GM12878 (cell line): ENCODE data around the gene DUXB. TPM values are rescaled to one million over a fixed set of nuclear protein-coding genes. Genes with fewer than 3 reads are reported as not detected.

Experiments
- ATAC-seq: fragments of 200-7000 bp; cut with Tn5 transposase; 3 replicates; pipeline ENCODE4 v1.9.1; 2020; ENCODE audit warnings: mild to moderate bottlenecking, moderate library complexity
- BruUV-seq: library from RNA; stranded (reverse); fragments of 400-500 nt; replicated peaks from 2 replicates; lab custom pipeline; 2021; lab: Mats Ljungman, UMichigan
- CTCF ChIA-PET: fragments of 300-600 bp; sonication (Branson Sonifier 250); formaldehyde crosslinking; extraction: SDS; loops from one replicate; lab custom pipeline; 2021; ENCODE audit warnings: inconsistent platforms; lab: Yijun Ruan, JAX
- POLR2A ChIA-PET: fragments of 350-600 bp; formaldehyde crosslinking; extraction: SDS; loops from one replicate; lab custom pipeline; 2021; ENCODE audit warnings: inconsistent platforms; lab: Charles Lee
- RAD21 ChIA-PET: fragments of 300-600 bp; sonication (Branson Sonifier 250); formaldehyde crosslinking; loops from one replicate; lab custom pipeline; 2023; ENCODE audit warnings: antibody characterized with exemption; ENCODE audit not compliant: unreplicated experiment; lab: Charles Lee
- SMC1A ChIA-PET: fragments of 300-600 bp; sonication (Branson Sonifier 250); formaldehyde crosslinking; loops from one replicate; lab custom pipeline; 2023; ENCODE audit not compliant: unreplicated experiment, uncharacterized antibody; lab: Charles Lee
- DNase-seq: peaks from one replicate; pipeline ENCODE4 v3.0.0-alpha.2; 2011; ENCODE audit warnings: low read depth, low spot score
- FAIRE-seq: peaks from 3 replicates; lab custom pipeline; 2011; peaks lifted over from hg19 to GRCh38; lab: Jason Lieb, UNC
- H2AFZ ChIP-seq: 2 replicates; pipeline ENCODE4 v1.6.0; 2011; ENCODE audit warnings: low read depth, low read length, control low read depth; ENCODE audit not compliant: control insufficient read depth
- H3K27ac ChIP-seq: 2 replicates; pipeline ENCODE4 v1.5.1; 2011; ENCODE audit warnings: control low read depth; ENCODE audit not compliant: control insufficient read depth, insufficient read depth
- H3K27me3 ChIP-seq, 2 experiments: replicated peaks in 1 of 2; 2 replicates each; pipeline versions ENCODE4 v1.6.0 to v1.6.1; 2011; ENCODE audit warnings: low read length in 1 of 2; ENCODE audit not compliant: control insufficient read depth in 2 of 2, insufficient read depth in 2 of 2
- H3K36me3 ChIP-seq, 2 experiments: 2 replicates each; pipeline ENCODE4 v1.5.1; 2011; ENCODE audit warnings: low read length in 1 of 2; ENCODE audit not compliant: control insufficient read depth in 2 of 2, insufficient read depth in 2 of 2
- H3K4me1 ChIP-seq: 2 replicates; pipeline ENCODE4 v1.6.1; 2011; ENCODE audit warnings: mild to moderate bottlenecking, low read length, moderate library complexity, mixed read lengths; ENCODE audit not compliant: control insufficient read depth, insufficient read depth
- H3K4me2 ChIP-seq: 2 replicates; pipeline ENCODE4 v1.6.0; 2011; ENCODE audit warnings: control low read depth; ENCODE audit not compliant: control insufficient read depth, insufficient read depth
- H3K4me3 ChIP-seq: fragments of 200-600 bp; sonication (generic); 2 replicates; pipeline ENCODE4 v1.5.1; 2016
- H3K79me2 ChIP-seq: 2 replicates; pipeline ENCODE4 v1.6.0; 2011; ENCODE audit warnings: low read length; ENCODE audit not compliant: control insufficient read depth, insufficient read depth
- H3K9ac ChIP-seq: 2 replicates; pipeline ENCODE4 v1.8.0; 2011; ENCODE audit warnings: low read length, control low read depth, mixed read lengths; ENCODE audit not compliant: control insufficient read depth, insufficient read depth
- H3K9me3 ChIP-seq: replicated peaks from 3 replicates; pipeline ENCODE4 v1.5.1; 2011; ENCODE audit warnings: mild to moderate bottlenecking, low read length; ENCODE audit not compliant: control insufficient read depth, insufficient read depth
- H4K20me1 ChIP-seq: 2 replicates; pipeline ENCODE4 v1.6.0; 2011; ENCODE audit not compliant: control insufficient read depth, insufficient read depth
- CBFB ChIP-seq: IDR thresholded peaks from 2 replicates; pipeline ENCODE4 v1.6.1; 2016; ENCODE audit warnings: antibody characterized with exemption, low read depth
- E2F4 ChIP-seq: IDR thresholded peaks from 2 replicates; pipeline ENCODE4 v1.6.1; 2012; ENCODE audit warnings: low read depth, low read length, improper control_type of control experiment
- E2F8 ChIP-seq: fragments of 450-650 bp; IDR thresholded peaks from 2 replicates; pipeline ENCODE4 v1.6.1; 2018; ENCODE audit warnings: mild to moderate bottlenecking, low read depth, moderate library complexity; ENCODE audit not compliant: partially characterized antibody
- HDGF ChIP-seq: fragments of 450-650 bp; IDR thresholded peaks from 2 replicates; pipeline ENCODE4 v1.6.1; 2016; ENCODE audit warnings: antibody characterized with exemption
- MXI1 ChIP-seq: fragments of 150-350 bp; IDR thresholded peaks from 2 replicates; pipeline ENCODE4 v1.6.1; 2011; ENCODE audit warnings: low read depth, mild to moderate bottlenecking, inconsistent platforms, low read length, improper control_type of control experiment
- NBN ChIP-seq: fragments of 450-650 bp; IDR thresholded peaks from 2 replicates; pipeline ENCODE4 v1.6.1; 2016
- NFIC ChIP-seq: IDR thresholded peaks from 2 replicates; pipeline ENCODE4 v1.6.1; 2012; ENCODE audit warnings: low read depth, mild to moderate bottlenecking, inconsistent platforms, low read length, moderate library complexity
- NFXL1 ChIP-seq: fragments of 450-650 bp; IDR thresholded peaks from 2 replicates; pipeline ENCODE4 v1.6.1; 2017; ENCODE audit warnings: antibody characterized with exemption, mild to moderate bottlenecking, borderline replicate concordance
- PML ChIP-seq: IDR thresholded peaks from 2 replicates; pipeline ENCODE4 v1.6.1; 2012; ENCODE audit warnings: low read length, inconsistent platforms
- RELA ChIP-seq: fragments of 450-650 bp; IDR thresholded peaks from 2 replicates; pipeline ENCODE4 v1.8.0; 2014; ENCODE audit warnings: borderline replicate concordance; ENCODE audit not compliant: partially characterized antibody
- RELB ChIP-seq: fragments of 450-650 bp; IDR thresholded peaks from 2 replicates; pipeline ENCODE4 v1.6.1; 2017; ENCODE audit warnings: low read depth, mild to moderate bottlenecking, moderate library complexity
- SKIL ChIP-seq: fragments of 450-650 bp; IDR thresholded peaks from 2 replicates; pipeline ENCODE4 v1.6.1; 2017; ENCODE audit warnings: mild to moderate bottlenecking, low read depth, inconsistent platforms; ENCODE audit not compliant: poor library complexity, severe bottlenecking
- SP1 ChIP-seq: IDR thresholded peaks from one replicate; pipeline ENCODE4 v1.6.1; 2011; ENCODE audit warnings: low read depth, low read length
- YY1 ChIP-seq: IDR thresholded peaks from 2 replicates; pipeline ENCODE4 v1.6.1; 2011; ENCODE audit warnings: low read depth, mild to moderate bottlenecking, low read length
- WGBS: methylation state at CpG from one replicate; pipeline ENCODE4 v1.1.6; 2016; ENCODE audit warnings: low lambda C conversion rate; ENCODE audit not compliant: insufficient replicate concordance, insufficient coverage; ENCODE audit errors: missing lambda C conversion rate; 5-methylcytosine and 5-hydroxymethylcytosine counted together
- in situ Hi-C: fragments of 300-500 bp; cut with MboI; formaldehyde crosslinking; loops from 9 replicates; pipeline ENCODE4 v1.14.3; 2018; ENCODE audit warnings: mixed read lengths
- intact Hi-C: fragments of 100-400 bp; cut with micrococcal nuclease; formaldehyde crosslinking; loops from one replicate; pipeline ENCODE4 v1.14.2; 2022; ENCODE audit not compliant: unreplicated experiment
- polyA plus RNA-seq, 11 experiments: library from polyadenylated mRNA; depleted of rRNA in 4 of 11; unstranded in 6 of 11; stranded (reverse) in 5 of 11; fragments of >200 nt; fragmentation: Nextera tagmentation in 4 of 11; fragmentation: Illumina TruSeq in 1 of 11; extraction: Ambion mirVana in 4 of 11; extraction: Trizol in 1 of 11; gene quantifications; 1 replicate in 1 of 11; 2 replicates in 10 of 11; pipeline versions ENCODE4 v1.2.1 to v1.2.3, GENCODE V29; 2011 to 2016; ENCODE audit warnings: inconsistent platforms in 2 of 11, missing spikeins in 2 of 11, low read depth in 1 of 11
- total RNA-seq, 4 experiments: library from RNA; depleted of rRNA in 3 of 4; stranded (reverse); fragments of >200 nt in 3 of 4; fragmentation: Illumina TruSeq in 1 of 4; extraction: Trizol in 1 of 4; gene quantifications; 2 replicates each; pipeline versions ENCODE4 v1.2.1 to v1.2.3, GENCODE V29; 2013 to 2021

Gene DUXB
- total and polyA plus RNA-seq, 10 of the 15 experiments (the other 5 are each of a cell fraction or from before 2014, with no cell fraction given) = 0.05 TPM; not detected in 9

GRCh38 chr16:75648265-75649076 is 52.8 kb downstream of the DUXB start:
- ChIA-PET CTCF (interaction anchor here (0.8 to 5.6 kb wide), 12 partner anchors 12 to 185 kb away, joined by 3 to 51 read pairs (median 4); partner anchors contain the start of genes ADAT1, GABARAPL2, TMEM170A and TMEM231), RAD21 (interaction anchor here (0.7 to 6.0 kb wide), 15 partner anchors 11 to 949 kb away, joined by 3 to 46 read pairs (median 3); partner anchors contain the start of genes ADAT1, GABARAPL2 and TMEM170A), SMC1A (interaction anchor here (0.8 to 8.1 kb wide), 13 partner anchors 10 to 215 kb away, joined by 3 to 69 read pairs (median 4); partner anchors contain the start of genes ADAT1, CFDP1 and TMEM231), POLR2A (interaction anchor here (1.0 to 6.1 kb wide), 9 partner anchors 27 to 630 kb away, joined by 3 to 67 read pairs (median 9); partner anchors contain the start of genes ADAT1, CFDP1, GABARAPL2 and TMEM231)
- H3K27me3 ChIP-seq = no peaks in the 10 kb centered on the region; a peak in 1 of 4 replicates
- peak overlapping the region; percentile 71 for H2AFZ ChIP-seq
- peak; percentile 67 for ATAC-seq
- peak; percentile 61 for FAIRE-seq
- in situ Hi-C loops = loop anchor here (5.0 kb wide), 2 partner anchors 114 to 1544 kb away; partner anchors contain the start of gene MON1B
- no peak for DNase-seq
- peak overlapping the region; percentile 85 for H3K4me3 ChIP-seq
- H3K4me1 ChIP-seq = peaks cover 25% of the 10 kb centered on the region
- H3K27ac ChIP-seq = peak overlapping the region; percentile 86
- peaks cover 0 to 10% of the 10 kb centered on the region in 2 experiments; a peak in 3 of 4 replicates for H3K36me3 ChIP-seq
- intact Hi-C loops = loop anchor here (1.0 kb wide), 2 partner anchors 76 to 116 kb away; no protein-coding TSS in a partner anchor
- peaks cover 4% of the 10 kb centered on the region for H4K20me1 ChIP-seq
- BruUV-seq = no TSS peak
- WGBS = under 1% methylated on average over 62 of the region's 62 CpGs
- H3K9me3 ChIP-seq = no peaks in the 10 kb centered on the region
- peak overlapping the region; percentile 53; the same call in 1 of the 2 replicates for H3K4me2 ChIP-seq
- H3K79me2 ChIP-seq = peaks cover 99% of the 10 kb centered on the region
- peak overlapping the region; percentile 75 for H3K9ac ChIP-seq
- TF ChIP-seq NFIC (no peak), E2F8 (no peak), YY1 (peak; percentile 95), RELB (peak; percentile 32), PML (no peak), E2F4 (0 out of 2 replicates have a peak, but pooled peaks have one; percentile 7), MXI1 (0 out of 2 replicates have a peak, but pooled peaks have one; percentile 7), NFXL1 (no peak), RELA (no peak), SKIL (no peak), CBFB (no peak; the same call in 1 of the 2 replicates), HDGF (peak; percentile 78), NBN (peak; percentile 69; the same call in 1 of the 2 replicates), SP1 (no peak)
